T-helper 17 cell (primary cell): ENCODE data around the gene SMG9. TPM values are rescaled to one million over a fixed set of nuclear protein-coding genes. Genes with fewer than 3 reads are reported as not detected.
"Not testable (repeated sequence)": the region's sequence is repeated elsewhere in the genome, so short reads cannot be mapped to it uniquely, and the experiment has no call there.

ENCODE experiments used
- ATAC-seq: fragments of 150-1000 bp; cut with Tn5 transposase; 2 replicates; pipeline ENCODE4 v1.10.0; 2021; ENCODE audit warnings: mild to moderate bottlenecking, moderate library complexity
- DNase-seq, 3 donors: peaks; one replicate each; pipeline versions ENCODE4 v3.0.0 to v3.0.0-alpha.2; 2020 to 2021
- H3K9me3 ChIP-seq: one replicate; pipeline ENCODE4 v1.7.0; 2013; ENCODE audit warnings: low read length, mild to moderate bottlenecking; ENCODE audit not compliant: control insufficient read depth, poor library complexity, severe bottlenecking
- H3K27ac Mint-ChIP-seq: one replicate; pipeline ENCODE4 v1.8.0; 2022; ENCODE audit warnings: mild to moderate bottlenecking, moderate library complexity, mixed read lengths
- H3K27me3 Mint-ChIP-seq: one replicate; pipeline ENCODE4 v1.8.0; 2022; ENCODE audit warnings: mixed read lengths
- H3K36me3 Mint-ChIP-seq: one replicate; pipeline ENCODE4 v1.8.0; 2022; ENCODE audit warnings: low read depth, mixed read lengths
- H3K4me1 Mint-ChIP-seq: one replicate; pipeline ENCODE4 v1.8.0; 2022; ENCODE audit warnings: mild to moderate bottlenecking, mixed read lengths
- H3K4me3 Mint-ChIP-seq: one replicate; pipeline ENCODE4 v1.8.0; 2022; ENCODE audit warnings: mild to moderate bottlenecking, moderate library complexity, mixed read lengths
- total RNA-seq, 4 donors: library from RNA in 2 of 4; stranded (reverse) in 2 of 4; gene quantifications; one replicate each; pipeline ENCODE4 v1.2.3 and lab custom pipeline; 2022 to 2026

Gene SMG9
- total RNA-seq, 2 donors from 2014 or later, result 35.6 to 44.4 TPM

DNA sequence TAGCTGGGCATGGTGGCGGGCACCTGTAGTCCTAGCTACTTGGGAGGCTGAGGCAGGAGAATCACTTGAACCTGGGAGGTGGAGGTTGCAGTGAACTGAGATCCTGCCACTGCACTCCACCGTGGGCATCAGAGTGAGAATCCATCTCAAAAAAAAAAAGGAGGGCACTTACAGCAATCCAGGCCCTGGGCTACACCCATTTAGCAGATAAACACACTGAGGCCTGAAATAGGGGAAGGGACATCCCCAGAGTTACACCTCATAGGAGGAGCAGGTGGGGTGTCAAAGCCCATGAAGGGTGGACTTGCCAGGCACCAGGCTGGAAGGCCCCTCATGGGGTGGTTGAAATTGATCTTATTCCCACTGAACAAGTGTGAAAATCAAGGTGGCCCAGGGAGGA lies 70.9 kb downstream of the SMG9 start:
- Mint-ChIP-seq H3K4me3 (no peak overlapping the region), H3K27me3 (no peaks in the 10 kb centered on the region), H3K36me3 (no peaks in the 10 kb centered on the region), H3K4me1 (no peaks in the 10 kb centered on the region), H3K27ac (no peak overlapping the region)
- H3K9me3 ChIP-seq, result no peaks in the 10 kb centered on the region
- ATAC-seq (no peak), DNase-seq (no peak)

DNA sequence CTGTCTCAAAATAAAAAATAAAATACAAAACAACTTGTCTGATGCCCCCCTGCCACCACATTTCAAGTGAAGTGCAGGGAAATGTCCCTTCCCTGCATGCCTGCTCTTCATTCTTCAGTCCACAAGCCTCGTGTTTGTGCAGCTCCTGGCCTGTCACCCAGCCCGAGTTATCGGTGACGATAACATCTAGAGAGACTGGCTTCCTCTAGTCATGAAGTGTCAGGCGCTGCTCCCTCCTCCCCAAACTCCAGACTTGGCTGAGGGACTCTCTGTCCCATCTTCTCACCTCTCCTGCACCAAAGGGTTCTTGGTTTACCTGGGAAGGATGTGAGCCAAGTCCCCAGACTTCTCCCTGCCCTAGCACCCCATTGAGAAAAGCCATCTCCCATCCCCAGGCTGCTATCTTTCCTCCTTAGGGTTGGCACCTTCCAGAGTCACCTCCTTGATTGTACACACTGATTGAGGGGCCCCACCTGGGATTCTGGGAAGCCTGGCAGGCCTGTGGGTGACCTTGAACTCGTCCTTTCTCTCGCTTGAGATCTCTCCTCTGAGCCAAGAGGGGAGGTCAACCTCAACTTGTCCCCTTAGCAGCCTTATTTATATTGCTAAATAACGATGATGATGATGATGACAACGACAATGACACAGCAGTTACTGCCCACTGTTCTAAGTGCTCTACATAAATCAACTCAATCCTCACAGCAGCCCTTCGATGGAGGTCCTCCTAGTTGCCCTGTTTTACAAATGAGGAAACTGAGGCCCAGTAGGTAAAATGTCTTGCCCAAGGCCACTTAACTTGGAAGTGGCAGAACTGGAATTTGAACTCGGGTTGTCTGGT lies 71.7 kb downstream of the SMG9 start:
- no peak overlapping the region for H3K27ac Mint-ChIP-seq
- no peak for DNase-seq
- H3K4me1 Mint-ChIP-seq, result no peaks in the 10 kb centered on the region
- H3K36me3 Mint-ChIP-seq, result no peaks in the 10 kb centered on the region
- no peaks in the 10 kb centered on the region for H3K27me3 Mint-ChIP-seq
- ATAC-seq, result no peak
- no peak overlapping the region for H3K4me3 Mint-ChIP-seq
- no peaks in the 10 kb centered on the region for H3K9me3 ChIP-seq

DNA sequence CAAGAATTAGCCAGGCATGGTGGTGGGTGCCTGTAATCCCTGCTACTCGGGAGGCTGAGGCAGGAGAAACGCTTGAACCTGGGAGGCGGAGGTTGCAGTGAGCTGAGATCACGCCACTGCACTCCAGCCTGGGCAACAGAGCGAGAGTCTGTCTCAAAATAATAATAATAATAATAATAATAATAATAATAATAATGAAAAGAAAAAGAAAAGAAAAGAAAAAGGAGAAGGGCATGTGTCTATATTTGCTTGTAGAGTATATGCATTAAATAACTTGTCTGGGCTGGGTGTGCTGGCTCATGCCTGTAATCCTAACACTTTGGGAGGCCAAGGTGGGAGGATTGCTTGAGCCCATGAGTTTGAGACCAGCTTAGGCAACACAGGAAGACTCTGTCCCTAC lies 72.5 kb downstream of the SMG9 start:
- not testable (repeated sequence) for H3K9me3 ChIP-seq, H3K4me3 Mint-ChIP-seq, H3K27ac Mint-ChIP-seq, DNase-seq, ATAC-seq, H3K36me3 Mint-ChIP-seq, H3K27me3 Mint-ChIP-seq, H3K4me1 Mint-ChIP-seq

DNA sequence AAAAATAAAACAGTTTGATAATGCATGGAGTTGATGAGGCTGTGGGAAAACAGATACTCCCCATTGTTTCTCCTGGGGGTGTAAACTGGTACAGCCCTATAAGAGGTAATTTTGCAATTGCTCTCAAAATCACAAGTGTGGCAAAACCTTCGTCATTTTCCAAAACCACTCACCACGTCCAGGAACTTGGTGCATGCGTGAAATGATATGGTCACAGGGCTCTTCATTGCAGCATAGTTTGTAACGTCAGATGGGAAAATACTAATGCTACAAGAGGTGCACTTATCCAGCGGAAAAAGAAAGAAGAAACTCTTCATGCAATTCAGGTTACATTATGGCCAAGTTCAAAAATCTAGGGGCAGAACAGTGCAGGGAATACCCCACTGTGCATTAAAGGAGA lies 72.9 kb downstream of the SMG9 start:
- no peaks in the 10 kb centered on the region for H3K9me3 ChIP-seq
- Mint-ChIP-seq H3K4me1 (no peaks in the 10 kb centered on the region), H3K27me3 (no peaks in the 10 kb centered on the region), H3K27ac (no peak overlapping the region), H3K4me3 (no peak overlapping the region), H3K36me3 (no peaks in the 10 kb centered on the region)
- ATAC-seq (no peak), DNase-seq (no peak)

DNA sequence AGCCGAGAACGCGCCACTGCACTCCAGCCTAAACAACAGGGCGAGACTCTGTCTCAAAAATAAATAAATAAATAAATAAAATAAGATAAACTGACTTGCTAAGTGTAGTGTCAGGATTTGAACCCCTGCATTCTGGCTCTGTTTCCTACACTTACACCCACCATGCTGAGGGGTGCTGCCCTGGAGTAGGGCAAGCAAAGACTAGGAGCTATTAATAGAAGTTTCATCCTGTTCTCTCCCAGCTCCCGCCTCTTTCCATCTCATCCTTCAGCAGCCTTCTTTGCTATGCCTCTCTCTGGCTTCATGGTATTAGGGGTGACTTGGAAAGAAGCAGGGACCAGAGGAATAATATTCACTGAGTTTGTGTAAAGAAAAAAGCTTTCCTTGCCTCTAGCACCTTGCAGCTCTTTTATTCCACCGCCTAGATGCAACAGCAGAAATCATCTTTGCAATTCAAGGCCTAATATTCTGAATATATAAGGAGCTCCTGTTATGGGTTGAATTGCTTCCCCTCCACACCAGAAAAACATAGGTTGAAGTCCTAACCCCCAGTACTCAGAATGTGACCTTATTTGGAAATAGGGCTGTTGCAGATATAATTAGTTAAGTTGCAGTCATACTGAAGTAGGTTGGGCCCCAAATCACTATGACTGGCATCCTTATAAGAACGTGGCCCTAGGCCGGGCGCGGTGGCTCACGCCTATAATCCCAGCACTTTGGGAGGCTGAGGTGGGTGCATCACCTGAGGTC lies 76.1 kb downstream of the SMG9 start:
- H3K4me1 Mint-ChIP-seq, result peaks cover 12% of the 10 kb centered on the region
- no peak overlapping the region for H3K27ac Mint-ChIP-seq
- ATAC-seq, result no peak
- H3K36me3 Mint-ChIP-seq, result peaks cover 3% of the 10 kb centered on the region
- H3K27me3 Mint-ChIP-seq, result no peaks in the 10 kb centered on the region
- H3K4me3 Mint-ChIP-seq, result no peak overlapping the region
- DNase-seq, result no peak
- H3K9me3 ChIP-seq, result no peaks in the 10 kb centered on the region

Other genes starting within 250 kb of the SMG9 start
- 10 to 100 TPM; 21.0 to 30.3 TPM for gene ETHE1, start 227.8 kb downstream of the SMG9 start, total RNA-seq
- 1 to 10 TPM; 4.0 to 4.3 TPM for gene ZNF575, start 221.8 kb downstream of the SMG9 start, total RNA-seq
- gene XRCC1, start 179.4 kb downstream of the SMG9 start, total RNA-seq, result 10 to 100 TPM; 37.9 to 38.9 TPM
- 1 to 10 TPM in 1 of 2 donors, under 1 TPM in 1; 0.52 to 1.5 TPM for gene PINLYP, start 179.2 kb downstream of the SMG9 start, total RNA-seq
- 10 to 100 TPM; 49.9 to 51.1 TPM for gene IRGQ, start 158.8 kb downstream of the SMG9 start, total RNA-seq
- 10 to 100 TPM in 1 of 2 donors, 1 to 10 TPM in 1; 7.9 to 11.1 TPM for gene ZNF576, start 158.4 kb downstream of the SMG9 start, total RNA-seq
- gene SRRM5, start 142.9 kb downstream of the SMG9 start, total RNA-seq, result under 1 TPM; 0.40 to 0.60 TPM
- 10 to 100 TPM; 23.8 to 26.3 TPM for gene ZNF428, start 135.3 kb downstream of the SMG9 start, total RNA-seq
- gene CADM4, start 115.1 kb downstream of the SMG9 start, total RNA-seq, result under 1 TPM; 0.40 to 0.91 TPM
- 10 to 100 TPM; 21.1 to 35.8 TPM for gene PLAUR, start 84.8 kb downstream of the SMG9 start, total RNA-seq
- not detected for gene IRGC, start 38.9 kb downstream of the SMG9 start, total RNA-seq
- gene KCNN4, start 26.0 kb upstream of the SMG9 start, total RNA-seq, result 10 to 100 TPM; 46.4 to 63.1 TPM
- under 1 TPM in 1 of 2 donors, not detected in 1; 0.45 TPM for gene LYPD5, start 47.5 kb upstream of the SMG9 start, total RNA-seq
- 1 to 10 TPM; 4.4 to 6.9 TPM for gene ZNF283, start 72.4 kb upstream of the SMG9 start, total RNA-seq
- gene ZNF404, start 129.0 kb upstream of the SMG9 start, total RNA-seq, result 1 to 10 TPM in 1 of 2 donors, under 1 TPM in 1; 0.35 to 1.4 TPM
- 10 to 100 TPM in 1 of 2 donors, 1 to 10 TPM in 1; 7.1 to 11.0 TPM for gene ZNF45, start 180.3 kb upstream of the SMG9 start, total RNA-seq
- under 1 TPM; 0.16 to 0.40 TPM for gene ZNF221, start 196.3 kb upstream of the SMG9 start, total RNA-seq
- 1 to 10 TPM; 3.5 to 4.3 TPM for gene ZNF155, start 229.2 kb upstream of the SMG9 start, total RNA-seq
- gene ZNF230, start 248.0 kb upstream of the SMG9 start, total RNA-seq, result 1 to 10 TPM; 2.0 to 2.6 TPM